Measurements from ENCODE around the gene LRRC61.
A peak's percentile ranks its signal among the peaks of the same experiment; 100 is the strongest.

Gene LRRC61

DNA sequence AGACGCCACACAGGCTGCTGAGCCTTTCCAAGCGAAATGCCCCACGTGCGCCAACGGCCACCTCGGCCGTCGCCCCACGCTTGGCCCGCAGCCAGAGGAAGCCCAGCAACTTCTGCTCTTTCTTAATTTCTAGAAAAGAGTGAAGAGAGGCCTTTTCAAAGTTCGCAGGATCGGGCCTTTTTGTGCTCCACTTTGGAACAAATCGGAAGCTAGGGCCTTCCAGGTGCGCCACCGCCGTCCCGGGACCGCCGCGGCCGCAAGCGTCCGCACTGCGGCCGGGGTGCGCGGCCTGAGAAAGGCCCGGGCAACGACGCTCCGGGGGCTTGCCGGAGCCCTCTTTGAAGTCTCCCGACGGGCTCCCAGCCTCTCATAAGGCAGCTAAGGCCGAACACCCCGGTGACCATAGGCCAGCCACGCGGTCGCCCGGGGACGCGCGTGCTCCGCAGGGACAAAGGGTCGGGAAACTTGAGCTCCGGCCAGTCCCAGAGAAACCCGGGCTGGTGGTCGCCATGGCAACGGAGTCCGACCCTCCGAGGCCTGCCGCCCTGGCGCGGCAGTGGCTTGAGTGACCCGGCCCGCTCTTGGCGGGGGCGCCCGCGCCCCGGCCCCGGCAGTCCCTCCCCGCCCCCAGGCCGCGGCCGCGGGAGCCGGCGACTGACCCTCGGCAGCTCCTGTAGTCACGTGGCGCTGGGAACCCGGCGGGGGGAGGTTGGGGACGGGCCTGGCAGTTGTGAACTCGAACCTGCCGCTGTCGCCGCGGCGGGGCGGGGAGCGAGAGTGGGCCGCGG lies 45.1 kb downstream of the LRRC61 start, which contains the start of gene REPIN1:
Gene REPIN1 (plus strand): TSS at position 727 of the 788 bp plus-strand sequence. CDS start 890 bp downstream, outside the sequence.
- Histone ChIP-seq H3K9me3 (ENCODE audit: control insufficient read depth, low read length) (no peaks in the 10 kb centered on the region), H3K36me3 (ENCODE audit: control insufficient read depth, insufficient read depth, low read length, severe bottlenecking) (peaks cover 10% of the 10 kb centered on the region)

DNA sequence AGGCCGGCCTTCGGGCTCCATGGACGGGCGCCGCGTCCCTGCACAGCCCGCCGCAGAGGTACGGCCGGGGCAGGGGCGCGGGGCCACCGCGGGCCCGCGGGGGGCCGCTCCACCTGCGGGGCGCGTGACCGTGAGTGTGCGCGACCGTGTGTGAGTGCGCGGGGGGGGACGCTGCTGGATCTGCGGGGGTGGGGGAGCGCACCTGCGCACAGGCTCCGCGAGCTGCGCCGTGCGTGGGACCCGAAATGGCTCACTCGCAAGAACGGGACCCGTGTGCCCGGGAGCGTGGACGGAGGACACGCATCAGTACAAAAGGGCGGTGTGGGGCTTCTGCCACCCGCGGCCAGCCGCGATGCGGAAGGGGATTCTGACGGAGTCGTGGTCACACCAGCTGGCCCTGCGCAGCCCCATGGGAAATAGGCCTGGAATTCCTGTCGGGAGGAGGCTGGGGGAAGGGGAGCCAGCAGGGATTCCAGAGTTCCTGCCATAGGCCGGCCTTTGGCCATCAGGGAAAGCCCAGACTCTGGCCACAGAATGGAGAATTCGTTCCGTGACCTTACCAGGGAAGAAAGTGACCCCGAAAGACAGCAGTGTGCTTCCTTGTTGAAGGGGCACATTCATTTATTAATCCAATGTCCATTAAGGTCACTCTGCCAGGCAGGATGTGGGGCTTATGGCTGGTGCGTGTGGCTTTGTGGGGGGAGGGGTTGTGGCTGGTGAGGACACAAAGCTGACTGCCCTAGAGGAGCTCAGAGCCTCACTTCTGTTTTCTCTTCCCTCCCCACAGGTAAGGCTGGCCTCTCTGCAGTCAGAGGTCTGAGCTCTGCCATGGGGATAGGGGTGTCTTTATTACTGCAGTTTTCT lies 46.0 kb downstream of the LRRC61 start:
- Histone ChIP-seq H3K36me3 (ENCODE audit: control insufficient read depth, insufficient read depth, low read length, severe bottlenecking) (peaks cover 18% of the 10 kb centered on the region), H3K27me3 (replicated peaks; ENCODE audit: control insufficient read depth, insufficient read depth, low read length) (no peaks in the 10 kb centered on the region), H3K9ac (ENCODE audit: low read length) (peak overlapping the region; percentile 93), H3K4me1 (ENCODE audit: control insufficient read depth, insufficient read depth, low read length) (peaks cover 23% of the 10 kb centered on the region), H3K9me3 (ENCODE audit: control insufficient read depth, low read length) (no peaks in the 10 kb centered on the region), H3K4me3 (ENCODE audit: low read length) (peak overlapping the region; percentile 97)
- DNase-seq (ENCODE audit: low read depth), result peak; percentile 73

More for the DNA sequence above, 45.1 kb downstream of the LRRC61 start, which contains the start of gene REPIN1:
- Histone ChIP-seq H3K27me3 (replicated peaks; ENCODE audit: control insufficient read depth, insufficient read depth, low read length) (no peaks in the 10 kb centered on the region), H3K9ac (ENCODE audit: low read length) (peak within 1 kb of the TSS; percentile 93), H3K4me3 (ENCODE audit: low read length) (peak within 1 kb of the TSS; percentile 97), H3K4me1 (ENCODE audit: control insufficient read depth, insufficient read depth, low read length) (peaks cover 23% of the 10 kb centered on the region)
- DNase-seq (ENCODE audit: low read depth), result peak; percentile 87

DNA sequence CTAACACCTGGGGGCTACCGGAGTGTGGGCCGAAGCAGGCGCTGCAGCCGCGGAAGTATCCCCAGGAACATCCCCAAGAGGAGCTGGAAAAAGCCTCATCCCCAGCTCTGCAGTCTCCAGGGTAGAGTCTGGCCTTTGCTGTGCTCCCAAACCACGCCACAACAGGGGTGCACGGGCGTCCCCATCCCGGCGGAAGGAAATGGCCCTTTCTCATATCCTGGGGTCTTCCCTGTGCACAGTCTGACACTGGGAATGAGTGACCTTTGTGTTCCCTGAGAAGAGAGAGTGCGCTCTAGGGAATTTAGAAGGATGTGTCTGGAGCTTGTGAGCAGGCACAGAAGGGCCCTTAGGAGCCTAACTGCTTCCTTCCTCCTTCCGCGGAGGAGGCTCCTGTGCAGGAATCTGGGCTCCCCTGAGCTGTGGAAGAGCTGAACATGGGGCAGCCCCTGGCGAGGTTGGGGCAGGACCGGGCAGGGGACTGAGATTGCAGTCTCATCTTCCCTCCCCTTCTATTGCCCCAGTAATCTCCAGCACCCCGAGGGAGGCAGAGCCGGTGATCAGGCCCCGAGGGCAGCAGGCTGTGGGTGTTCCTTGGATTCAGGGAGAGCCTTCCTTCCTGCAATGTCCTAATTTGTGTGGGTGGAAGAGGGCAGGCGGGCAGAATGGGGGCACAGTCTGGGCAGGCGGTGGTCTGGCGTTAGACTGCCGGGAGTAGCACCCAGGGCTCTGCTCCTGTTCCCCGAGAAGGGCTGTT lies 46.8 kb downstream of the LRRC61 start:
- peak overlapping the region; percentile 97 for H3K4me3 ChIP-seq (ENCODE audit: low read length)
- no peaks in the 10 kb centered on the region for H3K27me3 ChIP-seq (replicated peaks; ENCODE audit: control insufficient read depth, insufficient read depth, low read length)
- H3K36me3 ChIP-seq (ENCODE audit: control insufficient read depth, insufficient read depth, low read length, severe bottlenecking), result peaks cover 21% of the 10 kb centered on the region
- peaks cover 23% of the 10 kb centered on the region for H3K4me1 ChIP-seq (ENCODE audit: control insufficient read depth, insufficient read depth, low read length)
- DNase-seq (ENCODE audit: low read depth), result peak; percentile 28
- H3K9ac ChIP-seq (ENCODE audit: low read length), result peak overlapping the region; percentile 93
- no peaks in the 10 kb centered on the region for H3K9me3 ChIP-seq (ENCODE audit: control insufficient read depth, low read length)

GRCh38 chr7:150370612-150371071 lies 47.5 kb downstream of the LRRC61 start:
- Histone ChIP-seq H3K36me3 (ENCODE audit: control insufficient read depth, insufficient read depth, low read length, severe bottlenecking) (peaks cover 21% of the 10 kb centered on the region), H3K4me3 (ENCODE audit: low read length) (peak overlapping the region; percentile 97)

DNA sequence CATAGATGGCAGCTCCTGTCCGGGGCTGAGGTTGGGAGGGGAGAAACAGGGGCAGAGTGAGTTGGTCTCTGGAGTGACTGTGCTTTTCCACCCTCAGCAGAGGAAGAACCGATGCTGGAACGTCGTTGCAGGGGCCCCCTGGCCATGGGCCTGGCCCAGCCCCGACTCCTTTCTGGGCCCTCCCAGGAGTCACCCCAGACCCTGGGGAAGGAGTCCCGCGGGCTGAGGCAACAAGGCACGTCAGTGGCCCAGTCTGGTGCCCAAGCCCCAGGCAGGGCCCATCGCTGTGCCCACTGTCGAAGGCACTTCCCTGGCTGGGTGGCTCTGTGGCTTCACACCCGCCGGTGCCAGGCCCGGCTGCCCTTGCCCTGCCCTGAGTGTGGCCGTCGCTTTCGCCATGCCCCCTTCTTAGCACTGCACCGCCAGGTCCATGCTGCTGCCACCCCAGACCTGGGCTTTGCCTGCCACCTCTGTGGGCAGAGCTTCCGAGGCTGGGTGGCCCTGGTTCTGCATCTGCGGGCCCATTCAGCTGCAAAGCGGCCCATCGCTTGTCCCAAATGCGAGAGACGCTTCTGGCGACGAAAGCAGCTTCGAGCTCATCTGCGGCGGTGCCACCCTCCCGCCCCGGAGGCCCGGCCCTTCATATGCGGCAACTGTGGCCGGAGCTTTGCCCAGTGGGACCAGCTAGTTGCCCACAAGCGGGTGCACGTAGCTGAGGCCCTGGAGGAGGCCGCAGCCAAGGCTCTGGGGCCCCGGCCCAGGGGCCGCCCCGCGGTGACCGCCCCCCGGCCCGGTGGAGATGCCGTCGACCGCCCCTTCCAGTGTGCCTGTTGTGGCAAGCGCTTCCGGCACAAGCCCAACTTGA lies 48.2 kb downstream of the LRRC61 start:
- Histone ChIP-seq H3K9me3 (ENCODE audit: control insufficient read depth, low read length) (no peaks in the 10 kb centered on the region), H3K4me3 (ENCODE audit: low read length) (no peak overlapping the region), H3K27me3 (replicated peaks; ENCODE audit: control insufficient read depth, insufficient read depth, low read length) (no peaks in the 10 kb centered on the region)

More at GRCh38 chr7:150370612-150371071, 47.5 kb downstream of the LRRC61 start:
- no peaks in the 10 kb centered on the region for H3K27me3 ChIP-seq (replicated peaks; ENCODE audit: control insufficient read depth, insufficient read depth, low read length)
- H3K4me1 ChIP-seq (ENCODE audit: control insufficient read depth, insufficient read depth, low read length), result peaks cover 23% of the 10 kb centered on the region
- DNase-seq (ENCODE audit: low read depth), result peak; percentile 69
- H3K9me3 ChIP-seq (ENCODE audit: control insufficient read depth, low read length), result no peaks in the 10 kb centered on the region
- peak overlapping the region; percentile 93 for H3K9ac ChIP-seq (ENCODE audit: low read length)

DNA sequence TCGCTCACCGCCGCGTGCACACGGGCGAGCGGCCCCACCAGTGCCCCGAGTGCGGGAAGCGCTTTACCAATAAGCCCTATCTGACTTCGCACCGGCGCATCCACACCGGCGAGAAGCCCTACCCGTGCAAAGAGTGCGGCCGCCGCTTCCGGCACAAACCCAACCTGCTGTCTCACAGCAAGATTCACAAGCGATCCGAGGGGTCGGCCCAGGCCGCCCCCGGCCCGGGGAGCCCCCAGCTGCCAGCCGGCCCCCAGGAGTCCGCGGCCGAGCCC lies 48.8 kb downstream of the LRRC61 start:
- H3K36me3 ChIP-seq (ENCODE audit: control insufficient read depth, insufficient read depth, low read length, severe bottlenecking), result peaks cover 21% of the 10 kb centered on the region
- no peaks in the 10 kb centered on the region for H3K27me3 ChIP-seq (replicated peaks; ENCODE audit: control insufficient read depth, insufficient read depth, low read length)
- H3K4me3 ChIP-seq (ENCODE audit: low read length), result no peak overlapping the region
- DNase-seq (ENCODE audit: low read depth), result no peak
- H3K9me3 ChIP-seq (ENCODE audit: control insufficient read depth, low read length), result no peaks in the 10 kb centered on the region
- H3K4me1 ChIP-seq (ENCODE audit: control insufficient read depth, insufficient read depth, low read length), result peaks cover 23% of the 10 kb centered on the region
- H3K9ac ChIP-seq (ENCODE audit: low read length), result no peak overlapping the region

More for the DNA sequence above, 48.2 kb downstream of the LRRC61 start:
- DNase-seq (ENCODE audit: low read depth), result no peak
- H3K4me1 ChIP-seq (ENCODE audit: control insufficient read depth, insufficient read depth, low read length), result peaks cover 23% of the 10 kb centered on the region
- peaks cover 21% of the 10 kb centered on the region for H3K36me3 ChIP-seq (ENCODE audit: control insufficient read depth, insufficient read depth, low read length, severe bottlenecking)
- H3K9ac ChIP-seq (ENCODE audit: low read length), result peak overlapping the region; percentile 93

GRCh38 chr7:150372271-150373048 lies 49.3 kb downstream of the LRRC61 start:
- peaks cover 23% of the 10 kb centered on the region for H3K4me1 ChIP-seq (ENCODE audit: control insufficient read depth, insufficient read depth, low read length)
- no peak overlapping the region for H3K9ac ChIP-seq (ENCODE audit: low read length)
- H3K36me3 ChIP-seq (ENCODE audit: control insufficient read depth, insufficient read depth, low read length, severe bottlenecking), result peaks cover 21% of the 10 kb centered on the region
- no peaks in the 10 kb centered on the region for H3K27me3 ChIP-seq (replicated peaks; ENCODE audit: control insufficient read depth, insufficient read depth, low read length)
- DNase-seq (ENCODE audit: low read depth), result no peak
- no peak overlapping the region for H3K4me3 ChIP-seq (ENCODE audit: low read length)
- H3K9me3 ChIP-seq (ENCODE audit: control insufficient read depth, low read length), result no peaks in the 10 kb centered on the region

DNA sequence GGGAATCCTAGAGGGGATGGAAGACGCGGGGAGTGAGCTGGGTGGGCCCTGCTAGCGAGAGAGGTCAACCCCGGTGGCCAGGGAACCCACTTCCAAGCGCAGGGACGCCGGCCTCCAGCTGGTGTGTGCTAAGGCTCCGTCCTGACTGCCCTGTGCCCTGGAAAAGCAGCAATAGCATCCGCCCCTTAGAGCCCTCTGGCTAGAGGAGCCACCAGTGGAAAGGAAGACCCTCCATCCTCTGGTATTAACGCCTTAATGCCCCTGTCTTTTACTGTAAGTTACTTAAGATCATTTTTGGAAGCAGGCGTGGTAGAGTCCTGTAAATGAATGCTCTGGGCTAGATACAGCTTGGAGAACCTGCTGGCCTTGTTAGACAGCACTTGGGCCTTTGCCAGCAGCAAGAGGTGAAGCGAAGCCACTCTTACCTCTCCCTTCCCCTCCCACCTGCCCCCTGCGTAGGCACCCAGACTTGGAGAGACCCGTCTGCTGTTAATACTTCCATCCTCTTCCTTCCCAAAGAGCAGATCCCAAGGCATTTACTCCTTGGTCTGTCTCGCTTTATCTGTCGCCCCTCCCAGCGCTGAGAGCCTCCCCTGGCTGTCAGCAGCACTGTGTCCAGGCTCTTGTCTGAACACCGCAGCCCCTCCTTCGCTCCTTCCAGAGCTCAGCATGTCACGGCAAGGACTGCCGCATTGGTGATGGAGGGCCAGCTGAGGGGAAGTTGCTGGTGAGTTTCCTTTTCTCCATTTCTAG lies 50.1 kb downstream of the LRRC61 start:
- DNase-seq (ENCODE audit: low read depth), result no peak
- H3K36me3 ChIP-seq (ENCODE audit: control insufficient read depth, insufficient read depth, low read length, severe bottlenecking), result peaks cover 21% of the 10 kb centered on the region
- no peaks in the 10 kb centered on the region for H3K27me3 ChIP-seq (replicated peaks; ENCODE audit: control insufficient read depth, insufficient read depth, low read length)
- no peaks in the 10 kb centered on the region for H3K9me3 ChIP-seq (ENCODE audit: control insufficient read depth, low read length)
- no peak overlapping the region for H3K4me3 ChIP-seq (ENCODE audit: low read length)
- no peak overlapping the region for H3K9ac ChIP-seq (ENCODE audit: low read length)
- H3K4me1 ChIP-seq (ENCODE audit: control insufficient read depth, insufficient read depth, low read length), result peaks cover 26% of the 10 kb centered on the region

DNA sequence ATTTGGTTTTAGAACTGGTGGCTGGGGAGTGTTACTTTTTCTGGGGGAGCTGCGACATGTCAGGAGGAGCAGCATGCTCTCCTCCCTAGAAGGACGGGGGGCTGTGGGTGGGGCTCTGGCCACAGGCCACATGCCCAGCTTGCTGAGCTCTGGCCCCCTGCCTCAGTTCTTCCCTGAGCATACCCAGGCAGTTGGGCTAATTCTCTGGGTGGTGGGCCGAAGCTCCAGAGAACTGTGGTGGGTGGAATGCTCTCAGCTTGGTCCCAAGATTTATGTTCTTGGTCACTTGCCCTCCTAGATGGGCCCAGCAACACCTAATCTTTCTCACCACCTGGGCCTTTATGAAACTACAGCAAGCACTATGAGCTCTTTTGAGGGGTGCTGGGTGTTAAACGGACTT lies 50.9 kb downstream of the LRRC61 start:
- peaks cover 29% of the 10 kb centered on the region for H3K4me1 ChIP-seq (ENCODE audit: control insufficient read depth, insufficient read depth, low read length)
- no peaks in the 10 kb centered on the region for H3K27me3 ChIP-seq (replicated peaks; ENCODE audit: control insufficient read depth, insufficient read depth, low read length)
- H3K4me3 ChIP-seq (ENCODE audit: low read length), result no peak overlapping the region
- H3K9ac ChIP-seq (ENCODE audit: low read length), result no peak overlapping the region
- DNase-seq (ENCODE audit: low read depth), result no peak
- no peaks in the 10 kb centered on the region for H3K9me3 ChIP-seq (ENCODE audit: control insufficient read depth, low read length)
- H3K36me3 ChIP-seq (ENCODE audit: control insufficient read depth, insufficient read depth, low read length, severe bottlenecking), result peaks cover 21% of the 10 kb centered on the region
